Tibial artery (tissue), 4 donors: ENCODE results near the gene NOL4L.

ENCODE experiments used
- DNase-seq, 2 donors: peaks; one replicate each; pipeline ENCODE4 v3.0.0-alpha.2; 2019
- H3K27ac ChIP-seq, 2 donors: fragments of 200-600 bp; sonication (generic) in 1 of 2; 1 replicate in 1 of 2; 2 replicates in 1 of 2; pipeline ENCODE4 v1.5.1; 2018 to 2019; ENCODE audit warnings: mild to moderate bottlenecking in 1 of 2
- H3K27me3 ChIP-seq, 2 donors: fragments of 200-600 bp; sonication (generic) in 1 of 2; one replicate each; pipeline versions ENCODE4 v1.5.1 to v1.6.0; 2016 to 2019
- H3K36me3 ChIP-seq, 3 donors: fragments of 200-600 bp; sonication (generic) in 2 of 3; one replicate each; pipeline ENCODE4 v1.5.1; 2016 to 2019; ENCODE audit warnings: mild to moderate bottlenecking in 2 of 3
- H3K4me1 ChIP-seq, 4 donors: fragments of 200-600 bp; sonication (generic) in 2 of 4; 1 replicate in 3 of 4; 2 replicates in 1 of 4; pipeline ENCODE4 v1.5.1; 2016 to 2019
- H3K4me3 ChIP-seq, 2 donors: fragments of 200-600 bp; sonication (generic) in 1 of 2; 1 replicate in 1 of 2; 2 replicates in 1 of 2; pipeline ENCODE4 v1.5.1; 2018 to 2019; ENCODE audit warnings: mild to moderate bottlenecking in 2 of 2
- H3K9me3 ChIP-seq, 3 donors: fragments of 200-600 bp; sonication (generic) in 1 of 3; one replicate each; pipeline ENCODE4 v1.5.1; 2016 to 2019
- CTCF ChIP-seq, 2 experiments: fragments of 200-600 bp in 1 of 2; fragments of 450-650 bp in 1 of 2; IDR thresholded peaks; one replicate each; pipeline ENCODE4 v1.5.1; 2017 to 2019; ENCODE audit warnings: antibody characterized with exemption in 2 of 2, mild to moderate bottlenecking in 1 of 2, moderate library complexity in 1 of 2
- intact Hi-C: fragments of 100-400 bp; cut with DNase I; formaldehyde crosslinking; loops from one replicate; pipeline ENCODE4 v1.15.0; 2023; ENCODE audit warnings: low total_unique reads

Gene NOL4L

GRCh38 chr20:32488066-32488838, 96.9 kb downstream of the NOL4L start:
- Histone ChIP-seq H3K9me3 (no peaks in the 10 kb centered on the region), H3K36me3 (no peaks in the 10 kb centered on the region), H3K4me3 (no peak overlapping the region), H3K27ac (no peak overlapping the region), H3K27me3 (no peaks in the 10 kb centered on the region), H3K4me1 (peaks cover 0 to 13% (median 10%) of the 10 kb centered on the region in 4 donors)
- intact Hi-C loops = no loop called here
- DNase-seq = no peak
- TF ChIP-seq CTCF (IDR thresholded peaks at IDR 0.05) = no peak

GRCh38 chr20:32487381-32487780, 97.8 kb downstream of the NOL4L start:
- no peak for DNase-seq
- intact Hi-C loops = no loop called here

GRCh38 chr20:32485770-32486478, 99.2 kb downstream of the NOL4L start:
- no peak for TF ChIP-seq CTCF (IDR thresholded peaks at IDR 0.05)
- Histone ChIP-seq H3K27me3 (no peaks in the 10 kb centered on the region), H3K4me1 (peaks cover 0 to 29% (median 18%) of the 10 kb centered on the region in 4 donors), H3K4me3 (no peak overlapping the region), H3K36me3 (no peaks in the 10 kb centered on the region), H3K9me3 (no peaks in the 10 kb centered on the region), H3K27ac (no peak overlapping the region)
- intact Hi-C loops = no loop called here
- DNase-seq = no peak

More at GRCh38 chr20:32487381-32487780, 97.8 kb downstream of the NOL4L start:
- H3K36me3 ChIP-seq = no peaks in the 10 kb centered on the region
- peaks cover 0 to 15% (median 12%) of the 10 kb centered on the region in 4 donors for H3K4me1 ChIP-seq
- no peaks in the 10 kb centered on the region for H3K27me3 ChIP-seq
- H3K9me3 ChIP-seq = no peaks in the 10 kb centered on the region
- no peak overlapping the region for H3K4me3 ChIP-seq
- no peak overlapping the region for H3K27ac ChIP-seq
- no peak for TF ChIP-seq CTCF (IDR thresholded peaks at IDR 0.05)

- H3K27me3 ChIP-seq = no peaks in the 10 kb centered on the region
- intact Hi-C loops = no loop called here
- no peaks in the 10 kb centered on the region for H3K36me3 ChIP-seq
- peak overlapping the region; percentile 75 to 82 for H3K4me3 ChIP-seq
- peak; percentile 74 to 81 for TF ChIP-seq CTCF (IDR thresholded peaks at IDR 0.05)
- peaks cover 0 to 35% (median 18%) of the 10 kb centered on the region in 4 donors for H3K4me1 ChIP-seq
- peak; percentile 82 to 87 for DNase-seq
- peak overlapping the region in 1 of 2 donors; percentile 38 for H3K27ac ChIP-seq
- no peaks in the 10 kb centered on the region for H3K9me3 ChIP-seq
These were observed 100.0 kb downstream of the NOL4L start for GRCh38 chr20:32484958-32485769.

GRCh38 chr20:32484225-32484957, 100.7 kb downstream of the NOL4L start:
- no peaks in the 10 kb centered on the region for H3K27me3 ChIP-seq
- no peaks in the 10 kb centered on the region for H3K9me3 ChIP-seq
- H3K4me3 ChIP-seq = peak overlapping the region; percentile 75 to 82
- TF ChIP-seq CTCF (IDR thresholded peaks at IDR 0.05) = no peak
- intact Hi-C loops = no loop called here
- peak overlapping the region; percentile 38 to 59 for H3K27ac ChIP-seq
- H3K4me1 ChIP-seq = peaks cover 0 to 35% (median 18%) of the 10 kb centered on the region in 4 donors
- H3K36me3 ChIP-seq = no peaks in the 10 kb centered on the region
- DNase-seq = peak in 1 of 2 donors; percentile 49
